GM13976 (cell line): ENCODE results near the gene FAM53B.

Source experiments
- DNase-seq: peaks from one replicate; pipeline ENCODE4 v3.0.0; 2012; ENCODE audit warnings: low spot score
- CTCF ChIP-seq: IDR thresholded peaks from 2 replicates; pipeline ENCODE4 v1.5.1; 2012; ENCODE audit warnings: borderline replicate concordance, mild to moderate bottlenecking; ENCODE audit not compliant: insufficient read depth; ENCODE audit errors: extremely low read depth, missing control alignments, control extremely low read depth
- in situ Hi-C: fragments of 300-500 bp; cut with MboI; formaldehyde crosslinking; loops from one replicate; pipeline ENCODE4 v1.12.0; 2022; ENCODE audit warnings: low sequenced_read_pairs, mixed read lengths, inconsistent platforms; ENCODE audit not compliant: unreplicated experiment

FAM53B gene

GRCh38 chr10:124699471-124700292, 44.5 kb downstream of the FAM53B start:
- no peak for TF ChIP-seq CTCF
- in situ Hi-C loops, result no loop called here
- no peak for DNase-seq

DNA sequence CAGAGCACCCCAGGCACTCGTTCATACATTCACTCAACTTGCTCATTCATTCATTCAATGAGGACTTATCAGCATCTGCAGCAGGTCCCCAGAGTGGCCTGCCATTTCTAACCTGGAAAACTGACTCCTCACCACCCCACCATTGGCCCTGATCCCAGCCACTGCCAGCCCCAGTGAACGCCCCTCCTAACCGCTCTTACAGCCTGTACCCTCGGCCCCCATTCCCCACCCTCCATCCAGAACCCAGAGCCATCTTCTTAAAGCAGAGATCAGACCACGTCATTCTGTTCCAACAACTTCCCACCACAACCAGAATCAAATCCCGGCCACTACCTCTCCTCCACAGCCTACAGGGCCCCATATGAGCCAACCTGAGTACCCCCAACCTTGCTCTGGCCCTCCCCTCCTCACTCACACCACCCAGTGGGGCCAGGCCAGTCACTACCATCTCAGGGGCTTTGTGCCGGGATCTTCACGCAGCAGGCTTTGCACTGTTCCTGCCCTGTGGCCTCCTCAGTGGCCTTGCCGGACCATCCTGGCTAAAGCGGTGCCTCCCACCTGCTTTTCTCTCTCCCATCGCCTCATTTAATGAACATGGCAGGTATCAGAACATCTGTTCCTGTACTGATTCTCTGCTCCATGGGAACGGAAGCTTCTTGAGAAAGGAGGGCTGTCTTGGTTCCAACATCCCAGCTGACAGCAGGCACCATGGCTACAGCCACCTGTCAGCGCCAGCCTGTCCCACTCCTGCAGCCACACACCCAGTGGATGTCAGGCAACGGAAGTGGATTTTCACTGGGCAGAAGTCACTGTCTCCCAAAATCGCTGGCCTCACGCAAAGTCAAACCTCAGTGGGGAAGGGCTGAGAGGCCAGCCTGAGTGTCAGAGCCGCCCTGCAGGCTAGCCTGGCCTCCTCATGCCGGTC, 45.4 kb downstream of the FAM53B start:
- no peak for TF ChIP-seq CTCF
- no peak for DNase-seq
- in situ Hi-C loops, result no loop called here

DNA sequence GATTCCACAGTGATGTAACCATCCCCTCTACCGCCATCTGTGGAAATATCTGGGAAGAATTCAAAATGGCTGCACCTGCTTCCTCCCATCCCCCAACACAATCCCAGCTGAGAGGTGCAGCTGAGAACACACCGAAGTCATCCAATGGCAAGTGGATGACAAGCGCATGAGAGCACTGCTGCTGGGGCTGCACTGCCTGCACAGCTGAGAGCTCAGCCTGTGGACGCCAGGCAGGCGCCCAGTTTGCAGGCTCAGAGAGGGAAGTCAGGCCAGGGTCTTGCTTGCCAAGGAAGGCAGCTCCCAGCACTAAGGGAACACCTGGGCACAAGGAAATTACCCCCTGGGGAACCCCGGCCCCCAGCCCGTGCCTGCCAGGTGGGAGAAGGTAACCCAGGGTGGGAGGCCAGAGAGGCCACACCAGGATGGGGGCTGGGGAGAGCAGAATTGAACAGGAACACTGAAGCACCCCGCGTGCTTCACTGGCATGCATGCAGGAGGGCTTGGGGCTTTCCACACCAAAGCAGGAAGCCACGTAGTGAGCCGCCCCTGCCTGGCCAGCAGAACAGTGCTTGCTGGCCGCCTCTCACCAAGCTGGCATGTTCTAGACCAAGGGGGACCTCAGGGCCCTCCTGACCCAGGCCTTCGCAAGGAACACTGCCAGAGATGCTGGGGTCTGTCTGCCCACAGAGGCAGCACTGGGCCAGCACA, 46.2 kb downstream of the FAM53B start:
- TF ChIP-seq CTCF, result no peak
- DNase-seq, result peak; percentile 74
- in situ Hi-C loops, result no loop called here

GRCh38 chr10:124697443-124697836, 46.7 kb downstream of the FAM53B start:
- DNase-seq, result no peak
- no peak for TF ChIP-seq CTCF
- in situ Hi-C loops, result no loop called here

DNA sequence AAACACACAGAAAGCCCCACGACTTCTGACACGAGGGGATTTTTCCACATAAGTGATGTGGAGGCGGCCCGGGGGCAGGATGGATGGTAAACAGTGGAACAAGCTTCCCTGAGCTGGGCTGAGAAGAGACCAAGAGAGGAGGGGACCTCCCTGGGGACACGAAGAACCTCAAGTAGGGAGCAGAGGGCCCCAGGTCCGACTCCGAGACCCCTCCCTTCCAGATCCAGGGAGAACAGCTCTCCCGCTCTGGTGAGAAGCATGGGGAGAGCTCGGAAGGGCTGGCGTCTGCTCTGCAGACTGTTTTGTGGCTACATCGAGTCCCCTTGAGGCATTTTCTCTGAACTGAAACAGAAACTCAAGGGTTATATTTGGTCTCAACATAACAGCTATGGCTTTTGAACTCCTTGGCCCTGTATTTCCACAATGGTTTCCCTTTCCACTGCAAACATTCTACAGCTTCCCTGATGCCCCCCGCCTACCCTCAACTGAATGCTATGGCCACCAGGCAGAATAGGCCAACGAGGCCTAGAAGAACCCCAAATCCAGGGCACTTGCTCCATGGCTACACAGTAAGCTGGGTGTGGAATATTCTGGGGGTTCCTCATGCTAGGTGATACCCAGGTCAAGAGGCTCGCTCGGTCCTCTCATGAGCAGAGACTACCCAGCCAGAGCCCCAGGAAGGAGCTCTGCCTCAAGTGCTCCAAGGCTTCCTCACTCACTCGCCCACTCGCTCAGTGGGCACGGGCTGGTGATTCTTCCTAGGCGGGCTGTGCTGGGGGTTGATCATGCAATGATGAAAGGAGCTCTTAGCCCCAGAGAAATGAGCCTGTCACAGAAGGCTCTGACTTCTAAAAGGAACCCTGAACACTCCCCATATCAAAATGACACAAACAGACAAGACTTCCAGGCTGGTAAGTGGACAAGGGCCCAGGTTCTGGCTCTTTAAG, 47.5 kb downstream of the FAM53B start:
- peak; percentile 85 for DNase-seq
- in situ Hi-C loops, result no loop called here
- TF ChIP-seq CTCF, result no peak

- no peak for TF ChIP-seq CTCF
- no peak for DNase-seq
- in situ Hi-C loops, result no loop called here
These were observed 48.9 kb downstream of the FAM53B start for GRCh38 chr10:124695259-124695658.
